ENCODE results near the gene EXOG. TPM values are rescaled to one million over a fixed set of nuclear protein-coding genes. Genes with fewer than 3 reads are reported as not detected.

Gene EXOG
- total and polyA plus RNA-seq, 2 of the 13 experiments (the other 11 are each of a cell fraction or from before 2014, with no cell fraction given), result 5.5 to 9.5 TPM

DNA sequence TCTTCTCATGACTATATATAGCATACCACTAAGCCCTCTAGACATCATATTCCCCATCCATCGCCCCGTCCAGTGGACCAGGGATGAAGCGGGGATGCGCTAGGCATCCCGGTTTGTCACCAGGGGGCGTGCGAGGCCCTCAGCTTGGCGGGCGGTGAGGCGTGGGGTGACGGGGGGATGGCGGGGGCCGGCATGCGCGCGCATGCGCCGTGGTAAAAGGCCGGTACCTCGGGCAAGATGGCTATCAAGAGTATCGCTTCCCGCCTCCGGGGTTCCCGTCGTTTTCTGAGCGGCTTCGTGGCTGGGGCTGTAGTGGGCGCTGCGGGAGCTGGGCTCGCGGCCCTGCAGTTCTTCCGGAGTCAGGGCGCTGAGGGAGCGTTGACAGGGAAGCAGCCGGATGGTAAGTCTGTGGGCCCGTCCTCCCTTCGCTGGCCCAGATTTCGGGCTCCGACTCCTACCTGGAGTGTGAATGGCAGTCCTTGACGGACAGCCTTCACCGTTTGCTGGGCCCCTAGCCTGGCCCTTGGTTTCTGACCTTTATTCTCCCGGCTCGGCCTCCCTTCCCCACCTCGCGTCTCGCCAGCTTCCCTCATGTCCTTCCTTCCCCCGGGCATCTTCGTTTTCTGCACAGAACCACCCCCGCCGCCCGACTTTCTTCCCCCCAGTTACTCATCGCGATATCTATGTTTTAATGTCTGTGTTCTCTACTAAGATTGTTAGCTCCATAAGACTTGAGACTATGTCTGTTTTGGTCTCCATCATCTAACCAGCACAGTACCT, at the start of gene EXOG (continued):
- TF ChIP-seq ELF3 (CRISPR knock-in tag; IDR thresholded peaks at IDR 0.05), result 0 out of 2 replicates have a peak, but pooled peaks have one; percentile 14
- no peak for TF ChIP-seq ZNF142 (CRISPR knock-in tag; IDR thresholded peaks at IDR 0.05)
- TF ChIP-seq ZNF205 (CRISPR knock-in tag; IDR thresholded peaks at IDR 0.05), result peak; percentile 65
- no peak for TF ChIP-seq ZBTB40 (IDR thresholded peaks at IDR 0.05)
- peak; percentile 78 for TF ChIP-seq ZBTB40 (CRISPR knock-in tag; IDR thresholded peaks at IDR 0.05)
- TF ChIP-seq, protein P1, sequence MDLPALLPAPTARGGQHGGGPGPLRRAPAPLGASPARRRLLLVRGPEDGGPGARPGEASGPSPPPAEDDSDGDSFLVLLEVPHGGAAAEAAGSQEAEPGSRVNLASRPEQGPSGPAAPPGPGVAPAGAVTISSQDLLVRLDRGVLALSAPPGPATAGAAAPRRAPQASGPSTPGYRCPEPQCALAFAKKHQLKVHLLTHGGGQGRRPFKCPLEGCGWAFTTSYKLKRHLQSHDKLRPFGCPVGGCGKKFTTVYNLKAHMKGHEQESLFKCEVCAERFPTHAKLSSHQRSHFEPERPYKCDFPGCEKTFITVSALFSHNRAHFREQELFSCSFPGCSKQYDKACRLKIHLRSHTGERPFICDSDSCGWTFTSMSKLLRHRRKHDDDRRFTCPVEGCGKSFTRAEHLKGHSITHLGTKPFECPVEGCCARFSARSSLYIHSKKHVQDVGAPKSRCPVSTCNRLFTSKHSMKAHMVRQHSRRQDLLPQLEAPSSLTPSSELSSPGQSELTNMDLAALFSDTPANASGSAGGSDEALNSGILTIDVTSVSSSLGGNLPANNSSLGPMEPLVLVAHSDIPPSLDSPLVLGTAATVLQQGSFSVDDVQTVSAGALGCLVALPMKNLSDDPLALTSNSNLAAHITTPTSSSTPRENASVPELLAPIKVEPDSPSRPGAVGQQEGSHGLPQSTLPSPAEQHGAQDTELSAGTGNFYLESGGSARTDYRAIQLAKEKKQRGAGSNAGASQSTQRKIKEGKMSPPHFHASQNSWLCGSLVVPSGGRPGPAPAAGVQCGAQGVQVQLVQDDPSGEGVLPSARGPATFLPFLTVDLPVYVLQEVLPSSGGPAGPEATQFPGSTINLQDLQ (CRISPR knock-in tag; IDR thresholded peaks at IDR 0.05), result no peak
